Suprapubic skin (tissue), 4 donors: ENCODE measurements around the gene WDR76. TPM values are rescaled to one million over a fixed set of nuclear protein-coding genes. Genes with fewer than 3 reads are reported as not detected.

Experiments used
- DNase-seq, 2 donors: peaks; one replicate each; pipeline ENCODE4 v3.0.0-alpha.2; 2019; ENCODE audit warnings: low spot score in 2 of 2
- H3K27ac ChIP-seq: fragments of 200-600 bp; sonication (generic); one replicate; pipeline ENCODE4 v1.5.1; 2019
- H3K27me3 ChIP-seq: fragments of 200-600 bp; sonication (generic); one replicate; pipeline ENCODE4 v1.5.1; 2019
- H3K36me3 ChIP-seq: fragments of 200-600 bp; sonication (generic); one replicate; pipeline ENCODE4 v1.5.1; 2019
- H3K4me1 ChIP-seq: fragments of 200-600 bp; sonication (generic); one replicate; pipeline ENCODE4 v1.5.1; 2019
- H3K4me3 ChIP-seq: fragments of 200-600 bp; sonication (generic); one replicate; pipeline ENCODE4 v1.5.1; 2019; ENCODE audit warnings: mild to moderate bottlenecking
- H3K9me3 ChIP-seq: fragments of 200-600 bp; sonication (generic); one replicate; pipeline ENCODE4 v1.5.1; 2019
- CTCF ChIP-seq, 2 donors: fragments of 200-600 bp in 1 of 2; fragments of 450-650 bp in 1 of 2; sonication (generic) in 1 of 2; IDR thresholded peaks; one replicate each; pipeline ENCODE4 v1.5.1; 2016 to 2019; ENCODE audit warnings: antibody characterized with exemption in 2 of 2, mild to moderate bottlenecking in 1 of 2, moderate library complexity in 1 of 2
- EP300 ChIP-seq: sonication (generic); formaldehyde crosslinking; IDR thresholded peaks from one replicate; pipeline ENCODE4 v1.6.1; 2017; ENCODE audit warnings: antibody characterized with exemption
- POLR2A ChIP-seq, 2 donors: fragments of 450-650 bp; IDR thresholded peaks; one replicate each; pipeline ENCODE4 v1.6.1; 2017; ENCODE audit warnings: antibody characterized with exemption in 2 of 2, mild to moderate bottlenecking in 2 of 2, moderate library complexity in 2 of 2
- POLR2AphosphoS5 ChIP-seq, 3 donors: sonication (generic); formaldehyde crosslinking; IDR thresholded peaks; one replicate each; pipeline ENCODE4 v1.6.1; 2017; ENCODE audit warnings: antibody characterized with exemption in 3 of 3
- WGBS: methylation state at CpG from one replicate; pipeline ENCODE4 v1.1.5; 2018; 5-methylcytosine and 5-hydroxymethylcytosine counted together
- total RNA-seq, 4 donors: library from RNA; depleted of rRNA; stranded (reverse); fragments of >200 nt; gene quantifications; one replicate each; pipeline ENCODE4 v1.1.0, GENCODE V29; 2016

The WDR76 gene
- total RNA-seq = 1 to 10 TPM; 5.2 to 7.8 (median 5.8) TPM

GRCh38 chr15:43826508-43827341 is at the start of gene WDR76:
Gene WDR76, plus strand, starts transcription at chr15:43827002. Its CDS starts 31 bp downstream, at chr15:43827033.
- WGBS = 6% methylated on average over 48 of the region's 48 CpGs
- DNase-seq = peak; percentile 84 to 89

GRCh38 chr15:43777267-43777914 is 49.4 kb upstream of the WDR76 start:
- H3K27ac ChIP-seq = peak overlapping the region; percentile 89
- H3K36me3 ChIP-seq = peaks cover 16% of the 10 kb centered on the region
- TF ChIP-seq POLR2A (IDR thresholded peaks at IDR 0.05) = no peak
- peak; percentile 63 to 86 for TF ChIP-seq CTCF (IDR thresholded peaks at IDR 0.05)
- peak in 1 of 3 donors; percentile 41 for TF ChIP-seq POLR2AphosphoS5 (IDR thresholded peaks at IDR 0.05)
- no peak for TF ChIP-seq EP300
- 3% methylated on average over 14 of the region's 31 CpGs for WGBS
- peaks cover 31% of the 10 kb centered on the region for H3K4me1 ChIP-seq
- no peaks in the 10 kb centered on the region for H3K27me3 ChIP-seq
- H3K9me3 ChIP-seq = no peaks in the 10 kb centered on the region
- H3K4me3 ChIP-seq = peak overlapping the region; percentile 65
- peak; percentile 91 to 93 for DNase-seq

More at GRCh38 chr15:43826508-43827341, at the start of gene WDR76:
- Histone ChIP-seq H3K36me3 (no peaks in the 10 kb centered on the region), H3K27ac (peak within 1 kb of the TSS; percentile 70), H3K27me3 (no peaks in the 10 kb centered on the region), H3K4me1 (peaks cover 44% of the 10 kb centered on the region), H3K4me3 (peak within 1 kb of the TSS; percentile 58), H3K9me3 (no peaks in the 10 kb centered on the region)
- TF ChIP-seq CTCF (IDR thresholded peaks at IDR 0.05) = no peak
- no peak for TF ChIP-seq POLR2A (IDR thresholded peaks at IDR 0.05)
- TF ChIP-seq POLR2AphosphoS5 (IDR thresholded peaks at IDR 0.05) = no peak
- no peak for TF ChIP-seq EP300

GRCh38 chr15:43779016-43779415 is 47.8 kb upstream of the WDR76 start:
- WGBS = 79% methylated on average over 1 of the region's 1 CpG

DNA sequence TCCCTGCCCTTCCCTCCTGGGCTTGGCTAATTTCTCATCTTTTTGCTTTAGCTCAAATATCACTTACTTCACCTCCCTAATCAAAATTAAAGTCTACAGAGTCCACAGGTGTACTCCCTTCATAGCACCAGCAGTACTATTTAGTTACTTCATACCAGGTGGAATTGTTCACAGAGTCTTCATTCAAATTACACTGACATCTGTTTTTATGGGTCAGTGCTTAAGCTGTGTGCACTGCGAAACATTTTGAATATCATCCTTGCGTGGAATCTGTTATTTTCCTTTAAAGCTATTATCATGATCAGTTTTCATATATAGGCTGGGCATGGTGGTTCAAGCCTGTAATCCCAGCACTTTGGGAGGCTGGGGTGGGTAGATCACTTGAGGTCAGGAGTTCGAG is 37.4 kb upstream of the WDR76 start:
- H3K9me3 ChIP-seq = no peaks in the 10 kb centered on the region
- H3K4me3 ChIP-seq = no peak overlapping the region
- no peak for TF ChIP-seq POLR2A (IDR thresholded peaks at IDR 0.05)
- TF ChIP-seq POLR2AphosphoS5 (IDR thresholded peaks at IDR 0.05) = no peak
- no peak for TF ChIP-seq CTCF (IDR thresholded peaks at IDR 0.05)
- TF ChIP-seq EP300 = no peak
- no peaks in the 10 kb centered on the region for H3K27me3 ChIP-seq
- peaks cover 19% of the 10 kb centered on the region for H3K4me1 ChIP-seq
- 94% methylated on average over 3 of the region's 3 CpGs for WGBS
- peak overlapping the region; percentile 24 for H3K27ac ChIP-seq
- DNase-seq = no peak
- H3K36me3 ChIP-seq = peaks cover 8% of the 10 kb centered on the region

More at GRCh38 chr15:43779016-43779415, 47.8 kb upstream of the WDR76 start:
- Histone ChIP-seq H3K4me3 (no peak overlapping the region), H3K36me3 (peaks cover 2% of the 10 kb centered on the region), H3K27ac (no peak overlapping the region), H3K9me3 (no peaks in the 10 kb centered on the region), H3K4me1 (peaks cover 30% of the 10 kb centered on the region), H3K27me3 (no peaks in the 10 kb centered on the region)
- no peak for DNase-seq
- TF ChIP-seq EP300 (no peak), POLR2A (IDR thresholded peaks at IDR 0.05) (no peak), POLR2AphosphoS5 (IDR thresholded peaks at IDR 0.05) (no peak), CTCF (IDR thresholded peaks at IDR 0.05) (no peak)
